Activated CD8-positive, alpha-beta T cell treated with anti-CD3 and anti-CD28 coated beads, Interleukin-2, amount 10 ng/mL, durations not matched to agents 7 days and 5 days (primary cell): ENCODE data around the gene LRRC37A. TPM values are rescaled to one million over a fixed set of nuclear protein-coding genes. Genes with fewer than 3 reads are reported as not detected.
A peak's percentile ranks its signal among the peaks of the same experiment; 100 is the strongest.
"Not testable (repeated sequence)": the region's sequence is repeated elsewhere in the genome, so short reads cannot be mapped to it uniquely, and the experiment has no call there.

ENCODE experiments used
- ATAC-seq: fragments of 150-1000 bp; cut with Tn5 transposase; one replicate; pipeline ENCODE4 v1.10.0; 2021; ENCODE audit warnings: moderate library complexity
- CTCF ChIA-PET: fragments of 350-600 bp; sonication (Branson Sonifier 250); formaldehyde crosslinking; loops from one replicate; lab custom pipeline; 2021; ENCODE audit warnings: antibody characterized with exemption; lab: Charles Lee
- POLR2A ChIA-PET: fragments of 350-600 bp; sonication (Branson Sonifier 250); formaldehyde crosslinking; loops from one replicate; lab custom pipeline; 2021; ENCODE audit warnings: antibody characterized with exemption; lab: Charles Lee
- DNase-seq: peaks from one replicate; pipeline ENCODE4 v3.0.0-alpha.2; 2020
- H3K27ac Mint-ChIP-seq: one replicate; pipeline ENCODE4 v1.8.0; 2021; ENCODE audit warnings: mild to moderate bottlenecking, mixed read lengths
- H3K27me3 Mint-ChIP-seq: one replicate; pipeline ENCODE4 v1.8.0; 2021; ENCODE audit warnings: low read depth, mixed read lengths
- H3K36me3 Mint-ChIP-seq: one replicate; pipeline ENCODE4 v1.8.0; 2021; ENCODE audit warnings: low read depth, mixed read lengths
- H3K4me1 Mint-ChIP-seq: one replicate; pipeline ENCODE4 v1.8.0; 2021; ENCODE audit warnings: low read depth, mixed read lengths
- H3K4me3 Mint-ChIP-seq: one replicate; pipeline ENCODE4 v1.8.0; 2021; ENCODE audit warnings: mild to moderate bottlenecking, mixed read lengths
- H3K9me3 Mint-ChIP-seq: one replicate; pipeline ENCODE4 v1.8.0; 2022; ENCODE audit warnings: mixed read lengths; ENCODE audit not compliant: insufficient read depth
- total RNA-seq, 2 experiments: library from RNA; stranded (reverse); gene quantifications; one replicate each; pipeline ENCODE4 v1.2.3, GENCODE V29; 2021

Gene LRRC37A
- total RNA-seq: 1 to 10 TPM; 2.7 to 2.8 TPM

- DNase-seq, H3K4me3 Mint-ChIP-seq, POLR2A ChIA-PET, ATAC-seq, H3K4me1 Mint-ChIP-seq, H3K27ac Mint-ChIP-seq, CTCF ChIA-PET, H3K36me3 Mint-ChIP-seq, H3K27me3 Mint-ChIP-seq, H3K9me3 Mint-ChIP-seq: not testable (repeated sequence)
Measured at GRCh38 chr17:46294831-46295230, at the start of gene LRRC37A. TSS of gene LRRC37A (plus strand) at chr17:46295131. CDS start at chr17:46295134, 3 bp downstream.

GRCh38 chr17:46249153-46249552 lies 45.8 kb upstream of the LRRC37A start:
- POLR2A ChIA-PET, H3K9me3 Mint-ChIP-seq, ATAC-seq, H3K4me3 Mint-ChIP-seq, CTCF ChIA-PET, H3K36me3 Mint-ChIP-seq, H3K27ac Mint-ChIP-seq, DNase-seq, H3K4me1 Mint-ChIP-seq, H3K27me3 Mint-ChIP-seq: not testable (repeated sequence)

DNA sequence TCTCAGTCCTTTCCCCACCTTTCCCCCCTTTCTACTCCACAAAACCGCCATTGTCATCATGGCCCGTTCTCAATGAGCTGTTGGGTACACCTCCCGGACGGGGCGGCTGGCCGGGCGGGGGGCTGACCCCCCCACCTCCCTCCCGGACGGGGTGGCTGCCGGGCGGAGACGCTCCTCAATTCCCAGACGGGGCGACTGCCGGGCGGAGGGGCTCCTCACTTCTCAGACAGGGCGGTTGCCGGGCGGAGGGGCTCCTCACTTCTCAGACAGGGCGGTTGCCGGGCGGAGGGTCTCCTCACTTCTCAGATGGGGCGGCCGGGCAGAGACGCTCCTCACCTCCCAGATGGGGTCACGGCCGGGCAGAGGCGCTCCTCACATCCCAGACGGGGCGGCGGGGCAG lies 42.1 kb upstream of the LRRC37A start:
- DNase-seq, H3K27me3 Mint-ChIP-seq, H3K27ac Mint-ChIP-seq, H3K4me3 Mint-ChIP-seq, H3K36me3 Mint-ChIP-seq, CTCF ChIA-PET, ATAC-seq, POLR2A ChIA-PET, H3K4me1 Mint-ChIP-seq, H3K9me3 Mint-ChIP-seq: not testable (repeated sequence)

GRCh38 chr17:46253722-46254121 lies 41.2 kb upstream of the LRRC37A start:
- POLR2A ChIA-PET, H3K9me3 Mint-ChIP-seq, H3K27me3 Mint-ChIP-seq, H3K4me1 Mint-ChIP-seq, H3K4me3 Mint-ChIP-seq, H3K36me3 Mint-ChIP-seq, H3K27ac Mint-ChIP-seq, CTCF ChIA-PET: not testable (repeated sequence)
- peak; percentile 75 for DNase-seq
- peak; percentile 88 for ATAC-seq

DNA sequence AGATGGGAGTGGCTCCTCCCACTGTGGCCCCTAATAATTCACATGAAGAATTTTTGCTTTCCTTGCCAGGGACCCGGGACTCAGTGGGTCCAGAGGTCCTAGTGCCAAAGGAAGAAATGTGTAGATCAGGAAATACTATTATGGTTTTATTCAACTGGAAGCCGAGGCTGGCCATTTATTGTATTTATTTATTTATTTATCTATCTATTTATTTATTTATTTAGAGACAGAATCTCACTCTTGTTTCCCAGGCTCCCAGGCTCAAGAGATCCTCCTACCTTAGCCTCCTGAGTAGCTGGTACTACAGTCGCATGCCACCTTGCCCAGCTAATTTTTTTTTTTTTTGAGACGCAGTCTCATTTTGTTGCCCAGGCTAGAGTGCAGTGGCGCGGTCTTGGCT lies 40.7 kb upstream of the LRRC37A start:
- H3K27me3 Mint-ChIP-seq, H3K4me3 Mint-ChIP-seq, H3K27ac Mint-ChIP-seq, H3K9me3 Mint-ChIP-seq, DNase-seq, H3K4me1 Mint-ChIP-seq, ATAC-seq, H3K36me3 Mint-ChIP-seq, POLR2A ChIA-PET, CTCF ChIA-PET: not testable (repeated sequence)

DNA sequence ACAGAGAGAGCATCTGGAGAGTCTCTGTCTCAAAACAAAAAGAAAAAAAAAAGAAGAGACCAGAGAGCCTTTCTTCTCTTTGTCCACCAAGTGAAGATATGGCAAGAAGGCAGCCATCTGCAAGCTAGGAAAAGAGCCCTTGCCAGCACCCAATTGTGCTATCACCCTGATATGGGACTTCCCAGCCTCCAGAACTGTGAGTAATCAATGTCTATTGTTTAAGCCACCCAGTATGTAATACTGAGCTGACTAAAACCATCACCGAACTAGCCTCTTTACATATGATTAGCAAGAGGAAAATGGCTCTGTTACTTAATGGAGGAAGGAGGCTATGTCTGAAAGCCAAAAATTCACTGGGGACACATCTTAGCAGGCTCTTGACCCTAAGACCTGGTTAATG lies 38.6 kb upstream of the LRRC37A start:
- DNase-seq, H3K9me3 Mint-ChIP-seq, POLR2A ChIA-PET, H3K36me3 Mint-ChIP-seq, H3K27ac Mint-ChIP-seq, H3K4me3 Mint-ChIP-seq, H3K27me3 Mint-ChIP-seq, CTCF ChIA-PET, H3K4me1 Mint-ChIP-seq, ATAC-seq: not testable (repeated sequence)

- H3K36me3 Mint-ChIP-seq, H3K9me3 Mint-ChIP-seq, H3K27me3 Mint-ChIP-seq, POLR2A ChIA-PET, CTCF ChIA-PET, DNase-seq: not testable (repeated sequence)
- ATAC-seq: peak; percentile 73
- Mint-ChIP-seq H3K27ac (peak overlapping the region; percentile 68), H3K4me3 (peak overlapping the region; percentile 63), H3K4me1 (peaks cover 14% of the 10 kb centered on the region)
Measured at GRCh38 chr17:46259845-46260661, 34.9 kb upstream of the LRRC37A start.

DNA sequence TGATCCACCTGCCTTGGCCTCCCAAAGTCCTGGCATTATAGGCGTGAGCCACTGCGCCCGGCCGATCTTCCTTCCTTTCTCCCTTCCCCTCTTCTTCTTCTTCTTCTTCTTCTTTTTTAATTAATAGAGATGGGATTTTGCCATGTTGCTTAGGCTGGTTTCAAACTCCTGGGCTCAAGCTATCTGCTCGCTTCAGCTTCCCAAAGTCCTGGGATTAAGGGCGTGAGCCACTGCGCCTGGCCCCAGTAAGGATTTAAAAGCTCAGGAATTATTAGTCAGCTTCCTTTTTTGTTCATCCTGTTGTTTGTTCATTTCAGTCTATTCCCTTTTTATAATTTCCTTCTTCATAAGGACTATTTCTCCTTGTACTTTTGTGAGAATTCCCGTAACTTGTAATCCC lies 32.7 kb upstream of the LRRC37A start:
- ChIA-PET POLR2A (no interaction called here), CTCF (interaction anchor here (1.3 kb wide), 1 partner anchor 69 kb away, joined by 4 read pairs; the partner anchor contains the start of gene KANSL1)
- ATAC-seq (no peak), DNase-seq (no peak)
- no peak overlapping the region for H3K4me3 Mint-ChIP-seq
- peaks cover 2% of the 10 kb centered on the region for H3K36me3 Mint-ChIP-seq
- H3K27me3 Mint-ChIP-seq: peaks cover 3% of the 10 kb centered on the region
- no peak overlapping the region for H3K27ac Mint-ChIP-seq
- peaks cover 29% of the 10 kb centered on the region for H3K4me1 Mint-ChIP-seq
- H3K9me3 Mint-ChIP-seq: no peaks in the 10 kb centered on the region

DNA sequence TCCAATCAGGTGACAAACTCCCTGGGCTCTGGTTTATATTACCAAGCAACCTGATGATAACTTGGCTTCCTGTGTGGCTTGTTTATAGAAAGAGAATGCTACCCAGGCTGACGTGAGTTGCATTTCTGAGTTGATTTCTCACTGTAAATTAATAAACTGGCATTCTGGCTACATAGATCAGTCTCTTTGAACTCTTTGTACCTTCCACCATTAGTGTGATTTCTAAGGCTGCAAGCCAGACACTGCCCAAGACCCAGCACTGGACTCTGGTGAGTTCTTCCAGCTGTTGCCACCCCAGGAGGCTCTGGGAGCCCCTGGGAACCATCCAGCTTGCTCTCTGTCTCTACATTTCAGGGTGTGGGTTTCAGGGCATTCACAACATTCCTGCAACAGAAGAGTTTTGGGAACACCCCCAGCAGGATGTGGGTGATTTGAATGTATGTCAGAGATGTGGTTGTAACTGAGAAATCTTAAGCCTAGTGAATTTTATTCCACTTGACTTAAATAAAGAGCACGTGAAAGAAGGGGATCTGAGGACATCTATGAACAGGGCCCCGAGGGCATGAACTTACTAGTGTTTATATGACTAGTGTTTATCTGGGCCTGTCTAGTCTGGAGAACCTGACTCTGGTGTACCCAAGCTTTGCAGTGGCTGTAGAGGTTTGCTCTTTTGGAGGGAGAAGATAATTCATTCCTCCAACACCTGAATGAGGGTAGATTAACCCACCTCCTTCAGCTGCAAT lies 30.3 kb upstream of the LRRC37A start:
- DNase-seq (peak; percentile 35), ATAC-seq (no peak)
- H3K36me3 Mint-ChIP-seq: no peaks in the 10 kb centered on the region
- POLR2A ChIA-PET: no interaction called here
- peaks cover 9% of the 10 kb centered on the region for H3K27me3 Mint-ChIP-seq
- CTCF ChIA-PET: interaction anchor here (1.0 kb wide), 1 partner anchor 52 kb away, joined by 4 read pairs; no protein-coding TSS in a partner anchor
- H3K27ac Mint-ChIP-seq: peak overlapping the region; percentile 60
- H3K4me3 Mint-ChIP-seq: peak overlapping the region; percentile 30
- no peaks in the 10 kb centered on the region for H3K9me3 Mint-ChIP-seq
- peaks cover 33% of the 10 kb centered on the region for H3K4me1 Mint-ChIP-seq

DNA sequence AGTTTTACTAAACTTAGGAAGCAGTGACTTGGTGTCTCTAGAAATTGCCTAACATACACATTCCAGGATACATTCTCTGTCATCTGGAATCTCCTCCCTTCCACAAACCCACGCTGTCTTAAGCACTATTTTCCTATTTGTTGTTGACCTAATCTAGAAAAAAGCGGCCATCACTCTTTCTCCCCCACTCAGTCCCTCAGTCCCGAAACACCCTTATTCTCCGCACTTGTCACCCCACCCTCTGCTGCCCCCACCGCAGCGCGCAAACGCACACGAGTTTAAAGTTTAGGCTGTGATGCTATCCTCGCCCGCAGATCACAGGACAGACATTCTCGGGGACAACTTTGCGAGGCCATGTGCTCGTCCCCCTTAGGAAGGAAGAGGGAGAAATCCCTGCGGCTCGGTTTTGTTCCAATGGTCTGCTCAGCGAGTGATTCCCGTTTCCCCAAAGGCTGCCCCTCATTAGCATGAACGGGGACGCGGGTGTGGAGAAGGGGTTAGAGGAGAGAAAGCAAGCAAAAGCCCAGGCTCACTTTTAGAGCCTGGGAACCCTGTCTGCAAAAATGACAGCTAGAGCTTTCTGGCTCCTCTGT lies 28.8 kb upstream of the LRRC37A start:
- POLR2A ChIA-PET: interaction anchor here (0.6 kb wide), 1 partner anchor 73 kb away, joined by 3 read pairs; the partner anchor contains the start of gene KANSL1
- ATAC-seq, CTCF ChIA-PET, H3K9me3 Mint-ChIP-seq, H3K36me3 Mint-ChIP-seq, H3K27me3 Mint-ChIP-seq, DNase-seq: not testable (repeated sequence)
- Mint-ChIP-seq H3K4me1 (peaks cover 31% of the 10 kb centered on the region), H3K4me3 (peak overlapping the region; percentile 77), H3K27ac (peak overlapping the region; percentile 72)

- peak overlapping the region; percentile 72 for H3K27ac Mint-ChIP-seq
- H3K36me3 Mint-ChIP-seq: no peaks in the 10 kb centered on the region
- DNase-seq (peak; percentile 82), ATAC-seq (peak; percentile 88)
- no peaks in the 10 kb centered on the region for H3K9me3 Mint-ChIP-seq
- H3K27me3 Mint-ChIP-seq: peaks cover 11% of the 10 kb centered on the region
- H3K4me3 Mint-ChIP-seq: peak overlapping the region; percentile 85
- POLR2A ChIA-PET: interaction anchor here (0.6 kb wide), 1 partner anchor 74 kb away, joined by 3 read pairs; the partner anchor contains the start of gene KANSL1
- H3K4me1 Mint-ChIP-seq: peaks cover 31% of the 10 kb centered on the region
- CTCF ChIA-PET: interaction anchor here (1.5 kb wide), 1 partner anchor 11 kb away, joined by 6 read pairs; no protein-coding TSS in a partner anchor
Measured at GRCh38 chr17:46266656-46267544, 28.0 kb upstream of the LRRC37A start.
